CD1c-positive myeloid dendritic cell (primary cell): ENCODE data around the gene NTM.
"Not testable (repeated sequence)": the region's sequence is repeated elsewhere in the genome, so short reads cannot be mapped to it uniquely, and the experiment has no call there.

ENCODE experiments used
- DNase-seq: peaks from one replicate; pipeline ENCODE4 v3.0.0-alpha.2; 2016; ENCODE audit errors: extremely low spot score

NTM gene

DNA sequence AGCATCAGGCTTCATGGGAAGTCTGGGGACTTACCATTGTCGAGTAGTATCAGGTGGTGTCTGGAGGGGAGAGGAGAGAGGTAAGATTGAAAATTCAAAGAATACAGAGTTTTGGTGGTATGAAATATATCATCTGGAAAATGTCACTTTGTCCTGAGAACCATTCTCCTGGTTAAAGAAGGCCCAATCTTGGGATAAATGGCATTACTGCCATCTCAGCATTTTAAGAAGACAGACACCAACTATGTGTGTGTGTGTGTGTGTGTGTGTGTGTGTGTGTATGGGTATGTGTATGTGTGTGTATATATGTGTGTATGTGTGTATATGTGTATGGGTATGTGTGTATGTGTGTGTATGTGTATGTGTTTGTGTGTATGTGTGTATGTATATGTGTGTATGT, 673.3 kb downstream of the NTM start:
- no peak for DNase-seq

GRCh38 chr11:132045107-132045506, 674.7 kb downstream of the NTM start:
- peak; percentile 47 for DNase-seq

DNA sequence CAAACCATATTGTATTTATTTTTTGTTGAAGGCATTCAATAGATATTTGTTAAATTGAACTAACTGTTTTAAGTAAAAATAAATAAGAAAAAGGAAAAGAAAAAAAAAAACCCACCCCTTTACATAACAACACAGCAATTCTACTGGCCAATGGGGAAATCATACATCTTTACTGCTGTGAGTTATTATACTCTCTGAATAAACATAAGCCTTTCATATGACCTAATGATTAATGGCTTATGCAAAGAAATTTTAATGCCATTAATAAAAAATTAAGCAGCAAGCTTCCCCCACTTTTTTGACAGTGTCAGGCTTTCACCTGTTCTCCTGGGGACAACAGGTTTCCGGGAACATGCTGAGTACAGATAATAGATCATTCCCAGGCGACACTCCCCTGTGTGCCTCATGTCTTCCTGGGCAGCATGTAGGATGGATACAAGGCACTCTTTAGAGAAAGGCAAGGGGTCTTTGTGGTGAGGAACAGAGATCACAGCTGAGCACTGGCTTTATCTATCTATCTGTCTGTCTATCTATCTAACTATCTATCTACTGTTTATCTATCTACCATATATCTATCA, 676.0 kb downstream of the NTM start:
- DNase-seq: no peak

GRCh38 chr11:132047167-132047566, 676.8 kb downstream of the NTM start:
- DNase-seq: no peak

- DNase-seq: no peak
These were observed 677.6 kb downstream of the NTM start for GRCh38 chr11:132048040-132048439.

DNA sequence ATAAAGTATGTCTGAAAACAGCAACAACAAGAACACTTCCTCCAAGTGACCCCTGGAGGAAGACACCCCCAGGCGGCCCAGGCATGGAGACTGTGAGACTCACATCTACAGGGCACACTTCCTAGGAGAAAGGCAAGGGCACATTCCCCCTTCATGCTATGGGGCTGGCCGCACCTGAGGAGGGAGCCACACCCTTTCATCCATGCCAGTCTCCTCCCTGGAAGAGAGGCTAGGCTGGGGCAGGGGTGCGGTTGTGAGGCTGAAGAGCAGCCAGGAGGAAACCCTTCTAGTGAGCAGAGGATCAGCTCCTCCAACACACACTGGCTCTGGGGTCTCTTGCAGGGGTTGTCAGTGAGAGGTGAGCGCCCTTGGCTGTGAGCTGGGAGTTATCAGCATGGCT, 678.8 kb downstream of the NTM start:
- DNase-seq: no peak

DNA sequence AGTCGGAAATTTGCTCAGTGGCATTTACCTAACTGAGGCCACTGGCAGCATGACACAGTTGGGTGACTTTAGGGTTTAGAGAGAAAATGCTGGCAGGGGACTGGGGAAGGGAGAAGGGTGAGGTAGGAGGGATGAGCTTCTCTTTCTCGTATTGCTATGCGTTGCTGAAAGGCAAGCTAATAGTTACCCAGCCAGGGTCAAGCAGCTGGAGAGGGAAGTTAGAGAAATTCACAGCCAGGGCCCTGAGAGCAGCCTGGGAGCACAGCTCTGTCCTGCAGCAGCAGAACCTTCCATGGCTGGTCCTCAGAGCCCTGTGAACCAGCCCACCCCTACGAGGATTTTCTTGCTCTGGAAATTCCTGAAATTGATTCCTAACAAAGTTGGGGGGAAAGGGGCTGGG, 679.6 kb downstream of the NTM start:
- no peak for DNase-seq

DNA sequence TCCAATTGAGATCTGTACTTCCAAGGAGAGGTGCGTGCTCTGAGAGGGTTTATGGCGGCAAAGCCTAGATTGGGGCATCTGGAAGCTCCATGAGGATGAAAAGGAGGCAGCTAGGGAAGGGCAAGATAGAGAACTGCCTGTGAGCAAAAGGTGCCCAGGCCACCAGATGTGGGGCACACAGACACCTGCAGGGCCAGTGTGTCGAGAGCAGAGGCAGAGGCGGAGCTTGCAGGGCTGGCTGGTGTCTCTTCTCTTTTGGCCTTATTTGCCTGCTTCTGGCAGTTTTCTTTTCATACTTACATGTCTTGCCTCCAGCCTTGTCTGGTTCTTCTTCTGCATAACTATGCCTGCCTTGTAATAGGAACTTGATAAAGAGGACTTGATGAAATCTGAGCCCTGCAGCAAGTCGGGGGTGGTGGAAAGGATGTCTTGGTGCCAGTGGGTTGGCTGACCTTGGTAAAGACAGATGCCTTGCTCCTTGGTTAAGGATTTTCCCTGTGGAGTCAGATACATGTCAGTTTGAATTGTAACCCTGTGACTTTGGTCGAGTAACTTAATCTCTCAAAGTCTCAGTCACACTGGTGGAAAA, 680.3 kb downstream of the NTM start:
- no peak for DNase-seq

DNA sequence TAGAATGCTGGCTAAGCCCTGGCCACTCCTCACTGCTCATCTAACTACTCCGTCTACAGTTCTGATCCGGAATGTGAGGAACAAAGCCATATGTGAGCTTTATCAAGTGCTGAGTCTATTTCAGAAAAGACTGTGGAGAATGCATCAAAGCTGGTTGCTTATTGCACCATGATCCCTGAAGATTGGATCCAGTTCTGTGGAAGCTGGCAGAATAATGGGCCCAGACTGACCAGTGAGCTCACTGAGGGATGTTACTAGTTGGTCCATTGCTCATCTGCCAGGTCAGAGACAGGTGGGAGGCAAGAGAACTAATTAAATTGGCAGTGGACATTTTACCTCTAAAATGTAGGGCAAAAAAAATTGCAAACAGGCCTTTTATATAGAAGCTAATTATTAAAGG, 681.3 kb downstream of the NTM start:
- DNase-seq: no peak

DNA sequence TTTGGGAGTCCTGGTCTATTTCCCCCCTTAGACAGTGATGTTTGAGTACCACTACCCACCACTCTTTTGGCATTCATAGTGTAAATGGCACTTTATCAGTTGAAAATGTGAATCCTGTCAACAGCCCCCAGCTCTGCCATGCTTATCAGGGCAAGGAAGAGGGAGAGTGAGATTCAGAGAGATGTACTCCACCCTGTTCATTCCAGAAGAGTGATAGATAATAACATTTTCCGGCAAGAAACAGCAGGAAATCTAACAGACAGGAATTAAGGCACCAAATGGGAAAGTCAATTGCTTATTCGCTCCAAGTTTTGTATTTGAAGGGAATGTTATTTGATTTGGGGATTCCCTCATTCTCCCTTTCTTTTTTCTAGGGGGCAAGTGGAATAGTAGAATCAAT, 681.9 kb downstream of the NTM start:
- no peak for DNase-seq

DNA sequence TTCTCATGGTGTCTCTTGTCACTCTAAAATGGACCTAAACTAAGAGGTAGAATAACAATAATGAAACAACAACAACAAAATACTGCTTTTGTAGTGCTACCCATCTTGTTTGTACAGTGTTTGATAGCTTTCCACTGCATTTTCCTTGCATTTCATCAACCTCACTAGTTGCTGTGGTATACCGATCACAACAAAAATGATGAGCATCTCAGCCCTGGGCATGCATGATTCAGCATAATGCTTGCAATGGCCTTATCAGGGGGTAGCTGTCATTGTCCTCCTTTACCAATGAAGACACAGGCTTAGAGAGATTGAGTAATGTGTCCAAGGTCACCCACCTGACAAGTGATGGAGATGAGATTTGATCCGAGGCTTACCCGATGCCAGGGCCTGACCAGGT, 682.5 kb downstream of the NTM start:
- DNase-seq: no peak

GRCh38 chr11:132054822-132055221, 684.4 kb downstream of the NTM start:
- DNase-seq: no peak

GRCh38 chr11:132055296-132055695, 684.9 kb downstream of the NTM start:
- no peak for DNase-seq

GRCh38 chr11:132056689-132057088, 686.3 kb downstream of the NTM start:
- peak; percentile 39 for DNase-seq

DNA sequence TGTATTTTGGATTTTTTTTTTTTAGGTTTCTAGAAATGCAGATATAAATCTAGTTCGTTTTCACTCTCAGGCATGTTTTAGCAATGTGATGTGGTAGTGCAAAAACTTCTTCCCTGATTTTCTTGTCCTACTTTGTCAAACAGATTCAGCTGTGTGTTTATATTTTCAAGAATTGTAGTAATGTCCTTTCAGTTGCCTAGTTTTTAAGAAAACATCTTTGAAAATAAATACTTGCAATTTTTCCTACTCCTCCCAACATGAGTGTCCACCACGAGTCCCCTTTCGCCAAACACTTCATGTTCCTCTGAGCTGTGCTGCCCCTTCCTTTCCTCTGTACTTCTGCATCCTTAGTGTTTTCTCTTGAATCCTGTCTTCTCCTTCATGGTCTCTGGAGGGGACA, 686.9 kb downstream of the NTM start:
- no peak for DNase-seq

- DNase-seq: peak; percentile 91
These were observed 687.9 kb downstream of the NTM start for GRCh38 chr11:132058211-132058772.

DNA sequence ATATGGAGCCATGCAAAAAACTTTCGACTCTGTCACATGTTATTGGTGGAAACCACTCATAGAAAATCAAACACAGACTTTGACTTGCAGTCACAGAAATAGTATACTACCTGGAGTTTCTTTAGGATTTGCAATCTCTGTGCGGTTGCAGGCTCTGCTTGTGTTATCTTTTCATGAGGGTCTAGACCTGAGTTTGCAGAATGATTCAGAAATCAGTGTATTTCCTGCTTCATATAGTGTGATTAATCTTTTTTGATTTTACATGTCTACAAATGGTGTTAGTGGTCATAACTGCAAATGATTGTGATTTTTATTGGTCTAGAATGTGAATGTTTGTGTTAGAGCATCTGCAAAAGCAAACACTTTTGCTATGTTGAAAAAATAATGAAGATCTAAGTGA, 690.2 kb downstream of the NTM start:
- DNase-seq: no peak

DNA sequence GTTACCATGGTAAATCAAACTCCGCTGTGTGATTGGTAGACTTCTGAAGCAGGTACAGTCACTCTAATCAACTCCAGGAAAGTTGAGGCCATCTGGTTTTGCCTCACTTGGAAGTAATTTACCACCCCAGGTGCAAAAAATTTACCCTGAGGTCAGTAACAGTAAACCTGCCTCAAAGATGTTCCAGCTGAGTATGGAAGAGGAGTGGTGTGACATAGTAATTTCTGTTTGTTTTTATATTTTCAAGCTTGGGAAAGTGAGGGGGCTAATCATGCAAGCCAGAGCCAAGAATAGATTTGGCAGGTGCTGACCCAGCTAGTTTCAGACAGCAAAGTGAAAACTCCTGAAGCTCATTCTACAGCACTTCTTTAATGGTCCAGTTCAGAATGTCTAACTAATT, 691.6 kb downstream of the NTM start:
- DNase-seq: no peak

GRCh38 chr11:132062541-132062940, 692.1 kb downstream of the NTM start:
- DNase-seq: no peak

- peak; percentile 19 for DNase-seq
These were observed 694.7 kb downstream of the NTM start for GRCh38 chr11:132064987-132065620.

DNA sequence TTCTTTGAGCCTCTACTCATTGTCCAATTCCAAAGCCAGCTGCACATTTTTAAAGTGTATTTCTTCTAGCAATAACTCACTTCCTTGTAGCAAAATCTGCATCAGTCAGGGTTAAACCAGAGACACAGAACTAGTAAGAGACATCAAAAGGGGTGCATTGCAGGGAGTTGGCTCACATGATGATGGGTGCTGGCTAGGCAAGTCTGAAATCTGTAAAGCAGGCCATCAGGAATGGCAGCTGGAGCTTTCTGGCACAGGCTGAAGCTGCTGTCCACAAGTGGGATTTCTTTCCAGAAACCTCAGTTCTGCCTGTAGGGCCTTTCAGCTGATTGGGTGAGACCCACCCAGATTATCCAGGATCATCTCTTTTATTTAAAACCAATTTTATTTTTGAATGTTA, 698.1 kb downstream of the NTM start:
- no peak for DNase-seq

GRCh38 chr11:132069593-132069992, 699.2 kb downstream of the NTM start:
- DNase-seq: not testable (repeated sequence)

GRCh38 chr11:132070907-132071306, 700.5 kb downstream of the NTM start:
- DNase-seq: not testable (repeated sequence)
